GM18858 (cell line): ENCODE results near the gene CD5L.

Experiments
- ATAC-seq: cut with Tn5 transposase; IDR thresholded peaks from one replicate; pipeline ENCODE4 v1.9.1; 2021; ENCODE audit not compliant: unreplicated experiment

The CD5L gene

DNA sequence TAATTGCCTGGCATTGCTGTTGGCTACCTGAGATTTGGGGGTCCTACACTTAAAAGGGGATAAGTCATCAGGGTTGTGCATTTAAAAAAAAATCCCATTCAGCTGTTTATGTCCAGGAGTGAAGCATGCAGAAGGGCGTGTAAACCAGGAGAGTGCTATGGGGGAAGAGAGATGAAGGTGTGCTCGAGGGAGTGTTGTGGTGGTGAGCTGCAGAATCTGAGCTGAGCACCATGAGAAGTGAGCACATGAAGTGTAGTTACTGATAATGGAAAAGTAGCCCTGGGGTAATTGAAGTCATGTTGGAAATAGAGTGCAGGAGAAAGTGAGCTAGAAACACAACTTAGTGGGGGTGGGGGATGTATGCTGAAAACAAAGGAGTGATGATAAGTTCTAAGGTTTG is 22.4 kb downstream of the CD5L start:
- ATAC-seq: no peak

GRCh38 chr1:157813269-157813668 is 28.3 kb downstream of the CD5L start:
- no peak for ATAC-seq

DNA sequence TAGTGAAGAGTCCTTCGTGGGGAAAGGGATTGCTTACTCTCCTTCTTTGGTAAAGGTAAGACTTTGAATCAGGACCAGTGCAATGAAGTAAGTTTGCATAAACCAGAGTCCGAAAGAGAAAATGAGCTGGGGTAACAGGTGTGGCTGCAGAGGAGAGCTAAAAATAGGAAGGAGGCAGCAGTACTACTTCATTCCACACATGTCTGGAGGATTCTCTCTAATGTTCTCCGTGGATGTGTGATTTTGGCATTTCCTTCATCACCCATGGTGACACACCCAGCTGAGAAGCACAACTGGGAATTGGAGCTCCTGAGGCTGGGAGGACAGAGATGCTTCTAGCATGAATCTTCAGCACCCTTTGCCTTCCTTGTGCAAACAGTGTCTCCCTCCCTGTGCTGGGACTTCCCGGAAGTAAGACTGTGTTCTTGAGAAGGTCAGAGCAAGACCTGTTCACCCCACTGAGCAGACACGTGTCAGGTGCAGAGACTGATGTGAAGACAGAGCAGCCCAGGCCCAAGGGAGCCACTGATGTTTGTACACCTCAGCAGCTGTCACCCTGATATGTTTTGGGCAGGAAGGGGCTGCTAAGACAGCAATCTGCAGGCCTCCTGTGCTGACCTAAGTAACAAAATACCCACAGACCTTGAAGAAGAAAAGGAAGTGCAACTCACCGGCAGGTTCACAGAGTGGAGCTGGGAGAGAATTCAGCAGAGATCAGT is 35.0 kb downstream of the CD5L start:
- peak; percentile 85 for ATAC-seq

DNA sequence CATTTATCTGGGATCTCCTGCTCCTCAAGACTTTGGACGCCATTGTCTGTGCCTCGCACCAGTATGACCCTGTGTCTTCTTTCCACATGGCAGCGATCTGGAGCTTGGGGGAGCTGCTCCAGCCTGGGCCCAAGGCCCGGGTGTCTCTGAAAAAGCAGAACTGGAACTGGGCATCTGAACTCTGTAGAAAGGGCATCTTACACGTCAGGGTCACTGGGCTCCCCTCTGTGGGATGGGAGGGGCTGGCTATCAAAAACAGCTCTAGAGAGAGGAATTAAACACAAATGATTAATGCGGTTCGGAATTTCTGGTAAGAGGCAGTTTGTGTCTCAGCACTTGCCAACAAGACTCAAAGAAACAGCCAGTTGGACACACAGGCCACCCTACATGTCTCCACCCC is 37.8 kb downstream of the CD5L start:
- no peak for ATAC-seq

DNA sequence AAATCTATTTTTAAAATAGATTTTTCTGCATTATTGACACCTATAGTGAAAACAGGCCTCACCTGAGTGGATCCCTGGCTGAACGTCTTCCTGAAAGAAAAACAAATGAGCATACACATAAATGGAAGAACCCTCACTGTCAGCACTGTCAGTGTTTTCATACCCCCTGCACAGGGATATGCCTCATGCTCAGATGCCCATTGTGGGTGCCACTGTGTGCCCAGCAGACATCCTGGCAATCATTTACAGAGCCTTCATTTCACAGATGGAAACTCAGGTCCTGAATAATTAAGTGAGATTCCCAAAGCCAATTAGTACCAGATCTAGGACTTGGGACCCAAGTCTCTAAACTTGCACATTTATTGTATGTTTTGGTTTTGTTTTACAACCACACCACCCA is 41.6 kb downstream of the CD5L start:
- no peak for ATAC-seq

DNA sequence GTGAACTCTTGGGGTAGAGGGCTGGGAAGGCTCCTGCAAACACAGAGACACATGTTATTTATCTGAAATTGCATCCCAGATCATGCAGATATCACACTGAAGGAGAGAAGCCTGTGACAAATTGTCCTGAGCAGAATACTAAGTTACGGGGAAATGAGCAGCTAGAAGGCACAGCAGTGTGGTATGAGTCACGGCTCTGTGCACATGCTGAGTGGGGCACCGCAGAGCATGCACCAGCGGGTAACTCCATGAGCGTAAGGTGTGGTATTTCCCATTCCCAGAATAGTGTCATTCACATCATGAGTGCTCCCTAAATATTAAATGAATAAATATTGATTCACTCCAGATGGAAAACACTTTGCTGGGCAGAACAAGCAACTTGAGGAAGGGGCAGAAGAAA is 43.4 kb downstream of the CD5L start:
- ATAC-seq: no peak

DNA sequence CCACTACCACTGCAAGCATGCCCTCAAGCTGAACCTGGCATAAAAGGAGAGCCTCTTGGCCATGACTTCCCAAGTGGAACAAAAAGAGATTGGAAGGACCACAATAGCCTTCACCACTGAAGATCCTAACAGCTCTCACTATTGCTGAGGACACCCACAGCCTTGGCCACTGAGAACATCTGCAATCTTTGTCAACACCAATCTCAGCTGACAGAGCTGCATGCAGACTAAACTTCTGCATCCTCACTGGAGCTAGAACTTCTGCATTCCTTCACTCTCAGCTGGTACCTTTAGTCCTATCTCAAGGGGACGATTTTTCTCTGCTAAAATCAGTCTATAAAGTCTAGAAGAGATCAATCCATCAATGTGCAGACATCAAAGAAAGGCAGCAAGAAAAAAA is 56.4 kb downstream of the CD5L start:
- no peak for ATAC-seq

DNA sequence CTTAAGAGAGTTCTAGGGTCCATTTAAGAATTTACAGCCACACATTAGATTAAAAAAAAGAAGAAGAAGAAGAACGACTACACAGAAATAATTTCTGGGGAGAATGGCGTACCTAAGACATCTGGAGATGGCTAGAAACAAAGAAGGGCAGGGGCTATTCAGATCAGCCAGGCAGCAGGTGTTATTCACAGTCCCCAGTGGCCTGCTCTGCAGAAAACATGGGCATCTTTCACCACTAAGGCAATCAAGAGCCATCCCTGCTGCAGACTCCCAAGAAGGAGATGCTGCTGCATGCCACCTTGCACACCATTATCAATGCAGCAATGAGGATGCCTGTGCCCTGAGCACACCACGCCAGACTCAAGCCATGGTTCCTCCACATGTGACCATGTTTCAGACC is 56.8 kb downstream of the CD5L start:
- no peak for ATAC-seq

DNA sequence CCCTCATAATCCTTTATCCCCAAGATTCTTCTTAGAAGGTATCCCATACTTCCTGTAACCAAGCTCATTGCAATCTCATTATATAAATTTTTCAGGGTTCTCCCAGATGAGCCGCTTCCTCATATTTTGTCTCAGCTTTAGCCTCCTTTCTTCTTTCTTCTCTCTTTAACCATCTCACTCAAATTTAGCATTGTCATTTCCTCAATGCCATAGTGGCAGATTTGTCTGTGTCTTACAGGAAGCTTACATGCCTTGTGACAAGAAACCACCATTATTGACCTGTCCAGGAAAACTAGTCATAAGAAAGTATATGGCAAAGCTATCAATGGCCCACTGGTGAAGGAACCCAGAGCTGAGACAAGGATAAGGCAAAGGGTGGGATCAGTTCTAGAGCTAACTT is 58.7 kb downstream of the CD5L start:
- ATAC-seq: no peak

GRCh38 chr1:157781048-157781447 is 60.6 kb downstream of the CD5L start:
- peak; percentile 50 for ATAC-seq
